OCI-LY3 (cell line): ENCODE data around the gene ZNF493.

Experiments
- EZH2phosphoT487 ChIP-seq: fragments of 200-600 bp; shearing (Covaris generic); IDR thresholded peaks from 2 replicates; pipeline ENCODE4 v1.6.1; 2018; ENCODE audit warnings: antibody characterized with exemption, mixed run types, low read depth
- TF ChIP-seq, protein P1 (sequence below): fragments of 200-600, 300-600 bp; sonication (generic); IDR thresholded peaks from 2 replicates; pipeline ENCODE4 v1.5.1; 2014; ENCODE audit warnings: antibody characterized with exemption, low read length, low read depth

DNA sequence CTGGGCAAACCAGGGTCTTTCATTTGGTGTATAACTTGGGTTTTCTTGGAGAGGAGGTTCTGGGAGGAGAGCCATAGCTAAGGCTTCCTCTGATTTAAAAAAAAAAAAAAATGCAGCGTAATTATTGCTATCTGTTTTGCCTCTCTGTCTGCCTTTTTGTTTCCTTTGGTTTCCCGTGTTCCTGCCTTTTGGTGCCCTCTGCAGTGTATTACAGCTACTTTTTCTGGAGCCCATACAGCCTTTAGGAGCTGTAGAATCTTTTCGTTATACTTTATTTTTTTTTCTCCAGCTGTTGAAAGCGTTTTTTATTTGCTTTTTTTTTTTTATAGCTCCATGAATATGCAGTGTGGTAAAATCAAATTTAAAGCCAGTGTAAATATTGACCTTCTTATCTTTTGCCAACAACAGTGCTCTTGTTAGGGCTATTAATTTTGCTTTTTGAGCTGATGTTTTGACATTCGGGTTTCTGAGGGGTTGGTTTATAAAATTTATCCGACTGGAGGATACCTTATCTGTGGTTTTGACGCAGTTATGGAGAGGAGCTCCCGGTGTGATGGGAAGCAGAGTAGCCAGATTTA is 38.1 kb downstream of the ZNF493 start:
- TF ChIP-seq, protein P1, sequence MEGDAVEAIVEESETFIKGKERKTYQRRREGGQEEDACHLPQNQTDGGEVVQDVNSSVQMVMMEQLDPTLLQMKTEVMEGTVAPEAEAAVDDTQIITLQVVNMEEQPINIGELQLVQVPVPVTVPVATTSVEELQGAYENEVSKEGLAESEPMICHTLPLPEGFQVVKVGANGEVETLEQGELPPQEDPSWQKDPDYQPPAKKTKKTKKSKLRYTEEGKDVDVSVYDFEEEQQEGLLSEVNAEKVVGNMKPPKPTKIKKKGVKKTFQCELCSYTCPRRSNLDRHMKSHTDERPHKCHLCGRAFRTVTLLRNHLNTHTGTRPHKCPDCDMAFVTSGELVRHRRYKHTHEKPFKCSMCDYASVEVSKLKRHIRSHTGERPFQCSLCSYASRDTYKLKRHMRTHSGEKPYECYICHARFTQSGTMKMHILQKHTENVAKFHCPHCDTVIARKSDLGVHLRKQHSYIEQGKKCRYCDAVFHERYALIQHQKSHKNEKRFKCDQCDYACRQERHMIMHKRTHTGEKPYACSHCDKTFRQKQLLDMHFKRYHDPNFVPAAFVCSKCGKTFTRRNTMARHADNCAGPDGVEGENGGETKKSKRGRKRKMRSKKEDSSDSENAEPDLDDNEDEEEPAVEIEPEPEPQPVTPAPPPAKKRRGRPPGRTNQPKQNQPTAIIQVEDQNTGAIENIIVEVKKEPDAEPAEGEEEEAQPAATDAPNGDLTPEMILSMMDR, result no peak
- no peak for TF ChIP-seq EZH2phosphoT487
